Upper lobe of left lung (tissue), 6 donors: Measurements from ENCODE around the gene NPTN. TPM values are rescaled to one million over a fixed set of nuclear protein-coding genes. Genes with fewer than 3 reads are reported as not detected.

Experiments
- ATAC-seq, 2 donors: fragments of 200-7000 bp; cut with Tn5 transposase; one replicate each; pipeline ENCODE4 v1.9.1; 2022; ENCODE audit warnings: mild to moderate bottlenecking in 2 of 2, moderate library complexity in 2 of 2; ENCODE audit not compliant: low FRiP score in 2 of 2
- DNase-seq, 2 donors: peaks; one replicate each; pipeline ENCODE4 v3.0.0-alpha.2; 2019 to 2020
- H3K27ac ChIP-seq, 4 donors: fragments of 200-600 bp; sonication (generic); one replicate each; pipeline ENCODE4 v1.5.1; 2016 to 2019
- H3K27me3 ChIP-seq, 4 donors: fragments of 200-600 bp; sonication (generic); one replicate each; pipeline ENCODE4 v1.5.1; 2017 to 2019
- H3K36me3 ChIP-seq, 4 donors: fragments of 200-600 bp; sonication (generic); one replicate each; pipeline ENCODE4 v1.5.1; 2016 to 2019
- H3K4me1 ChIP-seq, 4 donors: fragments of 200-600 bp; sonication (generic); one replicate each; pipeline ENCODE4 v1.5.1; 2018 to 2019
- H3K4me3 ChIP-seq, 4 donors: fragments of 200-600 bp; sonication (generic); one replicate each; pipeline ENCODE4 v1.5.1; 2017 to 2019; ENCODE audit warnings: mild to moderate bottlenecking in 2 of 4, moderate library complexity in 1 of 4
- H3K9me3 ChIP-seq, 4 donors: fragments of 200-600 bp; sonication (generic); one replicate each; pipeline ENCODE4 v1.5.1; 2018 to 2019
- EP300 ChIP-seq, 4 donors: sonication (generic); formaldehyde crosslinking; IDR thresholded peaks; one replicate each; pipeline ENCODE4 v1.5.1; 2017; ENCODE audit warnings: antibody characterized with exemption in 4 of 4, control low read depth in 2 of 4
- POLR2A ChIP-seq, 4 donors: fragments of 450-650 bp; IDR thresholded peaks; one replicate each; pipeline ENCODE4 v1.5.1; 2016 to 2017; ENCODE audit warnings: antibody characterized with exemption in 4 of 4, mild to moderate bottlenecking in 2 of 4
- POLR2AphosphoS5 ChIP-seq, 2 donors: sonication (generic); formaldehyde crosslinking; IDR thresholded peaks; one replicate each; pipeline ENCODE4 v1.5.1; 2017; ENCODE audit warnings: antibody characterized with exemption in 2 of 2
- WGBS, 2 donors: methylation state at CpG; one replicate each; pipeline ENCODE4 v1.1.5; 2017 to 2018; 5-methylcytosine and 5-hydroxymethylcytosine counted together
- total RNA-seq, 6 donors: library from RNA; depleted of rRNA in 4 of 6; stranded (reverse); fragments of >200 nt in 4 of 6; gene quantifications; one replicate each; pipeline versions ENCODE4 v1.1.0 to v1.2.1, GENCODE V29; 2016 to 2021
- TF ChIP-seq, protein P1 (sequence below), 6 experiments: fragments of 450-650 bp in 4 of 6; fragments of 200-600 bp in 2 of 6; sonication (generic) in 2 of 6; IDR thresholded peaks; one replicate each; pipeline ENCODE4 v1.5.1; 2016 to 2019; ENCODE audit warnings: antibody characterized with exemption in 6 of 6
- donor health status: DM: no; HTN: no; CAD: no; lungs with moderate emphysema.
- donor health status: DM: no; HTN: yes; CAD: no; lungs with severe emphysema.

NPTN gene
- total RNA-seq, 6 donors from 2014 or later = 70.2 to 151 (median 108) TPM

DNA sequence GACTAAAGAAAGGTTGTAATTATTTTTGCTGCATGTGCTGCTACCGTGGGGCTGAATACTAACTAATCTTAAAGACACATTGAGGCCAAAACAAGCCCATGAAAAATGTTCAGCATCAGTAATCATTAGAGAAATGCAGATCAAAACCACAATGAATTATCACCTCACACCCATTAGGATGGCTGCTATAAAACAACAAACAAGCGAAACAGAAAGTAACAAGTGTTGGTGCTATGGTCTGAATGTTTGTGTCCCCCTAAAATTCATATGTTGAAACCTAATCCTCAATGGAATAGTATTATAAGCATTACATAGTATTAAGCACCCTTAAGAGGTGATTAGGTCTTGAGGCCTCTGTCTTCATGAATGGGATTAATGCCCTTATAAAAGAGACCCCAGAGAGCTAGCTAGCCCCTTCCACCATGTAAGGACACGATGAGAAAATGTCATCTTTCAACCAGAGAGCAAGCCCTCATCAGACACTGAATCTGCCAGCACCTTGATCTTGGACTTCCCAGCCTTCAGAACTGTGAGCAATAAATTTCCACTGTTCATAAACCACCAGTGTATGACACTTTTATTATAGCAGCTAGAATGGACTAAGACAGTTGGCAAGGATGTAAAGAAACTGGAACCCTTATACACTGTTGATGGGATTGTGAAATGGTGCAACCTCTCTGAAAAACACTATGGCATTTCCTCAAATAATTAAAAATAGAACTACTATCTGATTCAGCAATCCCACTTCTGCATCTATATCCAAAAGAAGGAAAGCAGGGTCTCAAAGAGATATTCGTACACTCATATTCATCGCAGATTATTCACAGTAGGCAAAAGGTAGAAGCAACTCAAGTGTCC is 114.1 kb downstream of the NPTN start:
- Histone ChIP-seq H3K27me3 (no peaks in the 10 kb centered on the region), H3K27ac (no peak overlapping the region), H3K9me3 (no peaks in the 10 kb centered on the region), H3K36me3 (no peaks in the 10 kb centered on the region), H3K4me1 (no peaks in the 10 kb centered on the region), H3K4me3 (no peak overlapping the region)
- TF ChIP-seq POLR2A (IDR thresholded peaks at IDR 0.05) (no peak), EP300 (IDR thresholded peaks at IDR 0.05) (no peak), POLR2AphosphoS5 (IDR thresholded peaks at IDR 0.05) (no peak)
- TF ChIP-seq, protein P1, sequence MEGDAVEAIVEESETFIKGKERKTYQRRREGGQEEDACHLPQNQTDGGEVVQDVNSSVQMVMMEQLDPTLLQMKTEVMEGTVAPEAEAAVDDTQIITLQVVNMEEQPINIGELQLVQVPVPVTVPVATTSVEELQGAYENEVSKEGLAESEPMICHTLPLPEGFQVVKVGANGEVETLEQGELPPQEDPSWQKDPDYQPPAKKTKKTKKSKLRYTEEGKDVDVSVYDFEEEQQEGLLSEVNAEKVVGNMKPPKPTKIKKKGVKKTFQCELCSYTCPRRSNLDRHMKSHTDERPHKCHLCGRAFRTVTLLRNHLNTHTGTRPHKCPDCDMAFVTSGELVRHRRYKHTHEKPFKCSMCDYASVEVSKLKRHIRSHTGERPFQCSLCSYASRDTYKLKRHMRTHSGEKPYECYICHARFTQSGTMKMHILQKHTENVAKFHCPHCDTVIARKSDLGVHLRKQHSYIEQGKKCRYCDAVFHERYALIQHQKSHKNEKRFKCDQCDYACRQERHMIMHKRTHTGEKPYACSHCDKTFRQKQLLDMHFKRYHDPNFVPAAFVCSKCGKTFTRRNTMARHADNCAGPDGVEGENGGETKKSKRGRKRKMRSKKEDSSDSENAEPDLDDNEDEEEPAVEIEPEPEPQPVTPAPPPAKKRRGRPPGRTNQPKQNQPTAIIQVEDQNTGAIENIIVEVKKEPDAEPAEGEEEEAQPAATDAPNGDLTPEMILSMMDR (IDR thresholded peaks at IDR 0.05) = no peak
- DNase-seq (no peak), ATAC-seq (no peak)
- WGBS, 2 donors = 87 to 89% methylated on average over 5 of the region's 5 CpGs

DNA sequence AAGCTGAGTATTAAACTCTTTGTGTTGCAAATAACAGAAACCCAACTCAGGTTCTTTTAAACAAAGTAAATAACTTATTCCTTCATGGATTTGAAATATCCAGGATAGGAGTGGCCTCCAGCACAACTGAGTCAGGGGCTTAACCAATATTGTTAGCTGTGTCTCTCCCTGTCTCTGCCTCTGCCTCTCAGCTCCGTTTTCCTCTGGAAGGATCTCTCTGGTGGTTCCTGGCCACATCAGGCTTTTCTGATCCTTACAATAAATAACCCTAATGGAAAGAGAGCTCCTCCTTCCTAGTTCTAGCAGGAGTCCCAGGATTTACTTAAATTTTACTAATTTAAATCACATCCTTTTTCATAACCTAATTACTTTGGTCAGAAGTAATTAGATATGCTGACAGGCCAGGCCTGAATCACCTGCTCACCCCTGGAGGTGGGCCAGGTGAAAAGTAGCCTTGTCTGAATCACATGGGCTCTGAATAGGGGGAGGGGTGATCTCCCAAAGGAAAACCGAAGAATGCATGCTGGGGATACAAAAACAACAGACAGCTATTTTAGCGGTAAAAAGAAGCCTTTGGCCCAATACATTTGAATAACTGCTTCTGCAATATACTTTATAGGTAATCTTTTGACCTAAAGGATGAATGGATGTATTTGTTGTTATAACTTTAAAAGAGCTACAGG is 114.9 kb downstream of the NPTN start:
- DNase-seq = no peak
- Histone ChIP-seq H3K27ac (no peak overlapping the region), H3K4me3 (no peak overlapping the region), H3K36me3 (no peaks in the 10 kb centered on the region), H3K4me1 (no peaks in the 10 kb centered on the region), H3K27me3 (no peaks in the 10 kb centered on the region), H3K9me3 (no peaks in the 10 kb centered on the region)
- TF ChIP-seq POLR2A (IDR thresholded peaks at IDR 0.05) (no peak), POLR2AphosphoS5 (IDR thresholded peaks at IDR 0.05) (no peak), EP300 (IDR thresholded peaks at IDR 0.05) (no peak)
- TF ChIP-seq, protein P1 (IDR thresholded peaks at IDR 0.05) = no peak
- 73 to 75% methylated on average over 3 of the region's 3 CpGs for WGBS, 2 donors
- no peak for ATAC-seq

DNA sequence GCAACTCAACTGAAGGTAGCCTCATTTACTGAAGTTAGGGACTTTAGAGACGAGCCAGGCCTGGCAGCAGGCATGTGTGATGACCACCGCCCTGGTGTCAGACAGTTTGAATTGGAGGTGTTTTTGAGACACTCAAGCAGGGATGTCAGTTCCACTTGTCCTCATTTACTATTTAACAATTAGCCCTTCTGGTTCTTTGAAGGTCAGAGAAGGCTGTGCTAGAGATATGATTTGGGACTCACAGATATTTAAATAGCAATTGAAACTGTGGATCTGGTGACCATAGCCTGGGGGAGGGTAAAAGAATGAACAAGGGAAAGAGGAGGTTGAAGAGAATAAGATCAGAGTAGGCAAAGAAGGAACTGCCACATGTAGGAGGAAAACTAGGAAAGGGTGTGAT is 115.6 kb downstream of the NPTN start:
- H3K27ac ChIP-seq = no peak overlapping the region
- 84 to 87% methylated on average over 2 of the region's 2 CpGs for WGBS, 2 donors

DNA sequence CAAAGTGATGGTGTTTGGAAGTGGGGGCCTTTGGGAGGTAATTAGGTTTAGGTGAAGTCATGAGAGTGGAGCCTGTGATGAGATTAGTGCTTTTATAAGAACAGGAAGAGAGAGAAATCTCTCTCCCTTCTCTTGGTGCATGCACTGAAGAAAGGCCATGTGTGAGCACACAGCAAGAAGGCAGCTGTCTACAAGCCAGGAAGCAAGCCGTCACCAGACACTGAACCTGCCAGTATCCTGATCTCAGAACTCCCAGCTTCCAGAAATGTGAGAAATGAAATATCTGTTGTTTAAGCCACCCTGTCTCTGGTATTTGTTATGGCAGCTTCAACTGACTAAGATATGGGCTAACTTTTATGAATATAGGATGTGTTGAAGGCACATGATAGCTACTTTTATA is 117.7 kb downstream of the NPTN start:
- WGBS, 2 donors = 93 to 100% methylated on average over 1 of the region's 1 CpG
- ATAC-seq (no peak), DNase-seq (no peak)
- H3K27me3 ChIP-seq = no peaks in the 10 kb centered on the region
- no peaks in the 10 kb centered on the region for H3K4me1 ChIP-seq
- no peak overlapping the region for H3K27ac ChIP-seq
- H3K9me3 ChIP-seq = no peaks in the 10 kb centered on the region
- TF ChIP-seq EP300 (IDR thresholded peaks at IDR 0.05) = no peak
- no peak for TF ChIP-seq POLR2A (IDR thresholded peaks at IDR 0.05)
- no peak for TF ChIP-seq POLR2AphosphoS5 (IDR thresholded peaks at IDR 0.05)
- TF ChIP-seq, protein P1 (IDR thresholded peaks at IDR 0.05) = no peak
- H3K4me3 ChIP-seq = no peak overlapping the region
- H3K36me3 ChIP-seq = no peaks in the 10 kb centered on the region

More for the DNA sequence above, 115.6 kb downstream of the NPTN start:
- ATAC-seq (no peak), DNase-seq (no peak)
- no peaks in the 10 kb centered on the region for H3K4me1 ChIP-seq
- H3K27me3 ChIP-seq = no peaks in the 10 kb centered on the region
- H3K4me3 ChIP-seq = no peak overlapping the region
- no peak for TF ChIP-seq POLR2AphosphoS5 (IDR thresholded peaks at IDR 0.05)
- TF ChIP-seq EP300 (IDR thresholded peaks at IDR 0.05) = no peak
- no peaks in the 10 kb centered on the region for H3K9me3 ChIP-seq
- H3K36me3 ChIP-seq = no peaks in the 10 kb centered on the region

Other genes with a start within 250 kb of the NPTN start
- not detected for gene REC114, start 190.2 kb downstream of the NPTN start, total RNA-seq
- gene CD276, start 51.0 kb upstream of the NPTN start, total RNA-seq = 10 to 100 TPM; 32.2 to 83.6 (median 65.8) TPM
- 10 to 100 TPM in 1 of 6 donors, 1 to 10 TPM in 5; 3.1 to 17.1 (median 5.1) TPM for gene INSYN1, start 120.0 kb upstream of the NPTN start, total RNA-seq
- gene TBC1D21, start 240.2 kb upstream of the NPTN start, total RNA-seq = not detected